ENCODE data around the gene PCDHA6.
"Not testable (repeated sequence)": the region's sequence is repeated elsewhere in the genome, so short reads cannot be mapped to it uniquely, and the experiment has no call there.

Gene PCDHA6

DNA sequence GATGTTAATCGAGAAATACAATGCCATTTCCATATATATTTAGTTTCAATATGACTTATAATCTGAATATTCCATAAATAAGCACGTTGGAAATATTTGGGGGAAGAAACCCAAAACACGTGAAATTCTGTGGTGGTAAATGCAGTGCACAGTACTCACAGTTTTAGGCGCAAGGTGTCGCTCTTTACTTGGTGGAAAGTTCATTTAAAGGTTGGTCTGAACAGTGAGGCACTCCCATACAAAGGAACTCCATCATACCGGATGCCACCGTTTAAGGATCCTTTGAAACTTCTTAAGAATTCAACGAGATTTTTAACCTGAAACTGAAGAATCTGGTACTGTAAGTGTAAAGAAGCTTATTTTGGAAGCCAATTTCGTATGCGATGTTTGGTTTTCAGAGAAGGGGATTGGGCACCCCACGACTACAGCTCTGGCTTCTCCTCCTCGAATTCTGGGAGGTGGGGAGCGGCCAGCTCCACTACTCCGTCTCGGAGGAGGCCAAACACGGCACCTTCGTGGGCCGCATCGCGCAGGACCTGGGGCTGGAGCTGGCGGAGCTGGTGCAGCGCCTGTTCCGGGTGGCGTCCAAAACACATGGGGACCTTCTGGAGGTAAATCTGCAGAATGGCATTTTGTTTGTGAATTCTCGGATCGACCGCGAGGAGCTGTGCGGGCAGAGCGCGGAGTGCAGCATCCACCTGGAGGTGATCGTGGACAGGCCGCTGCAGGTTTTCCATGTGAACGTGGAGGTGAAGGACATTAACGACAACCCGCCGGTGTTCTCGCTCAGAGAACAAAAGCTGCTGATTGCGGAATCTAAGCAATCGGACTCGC lies 41.2 kb downstream of the PCDHA6 start, which contains the start of gene PCDHA11:
PCDHA11 (plus strand) TSS at position 237 of the 834 bp plus-strand sequence; CDS start at position 384, 147 bp downstream.
- DNase-seq = no peak

DNA sequence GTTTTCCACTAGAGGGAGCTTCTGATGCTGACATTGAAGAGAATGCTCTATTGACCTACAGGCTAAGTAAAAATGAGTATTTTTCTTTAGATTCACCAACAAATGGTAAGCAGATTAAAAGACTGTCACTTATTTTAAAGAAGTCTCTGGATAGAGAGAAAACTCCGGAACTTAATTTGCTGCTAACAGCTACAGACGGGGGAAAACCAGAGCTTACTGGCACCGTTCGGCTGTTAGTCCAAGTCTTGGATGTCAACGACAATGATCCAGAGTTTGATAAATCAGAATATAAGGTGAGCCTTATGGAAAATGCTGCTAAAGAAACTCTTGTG lies 41.8 kb downstream of the PCDHA6 start:
- no peak for DNase-seq

DNA sequence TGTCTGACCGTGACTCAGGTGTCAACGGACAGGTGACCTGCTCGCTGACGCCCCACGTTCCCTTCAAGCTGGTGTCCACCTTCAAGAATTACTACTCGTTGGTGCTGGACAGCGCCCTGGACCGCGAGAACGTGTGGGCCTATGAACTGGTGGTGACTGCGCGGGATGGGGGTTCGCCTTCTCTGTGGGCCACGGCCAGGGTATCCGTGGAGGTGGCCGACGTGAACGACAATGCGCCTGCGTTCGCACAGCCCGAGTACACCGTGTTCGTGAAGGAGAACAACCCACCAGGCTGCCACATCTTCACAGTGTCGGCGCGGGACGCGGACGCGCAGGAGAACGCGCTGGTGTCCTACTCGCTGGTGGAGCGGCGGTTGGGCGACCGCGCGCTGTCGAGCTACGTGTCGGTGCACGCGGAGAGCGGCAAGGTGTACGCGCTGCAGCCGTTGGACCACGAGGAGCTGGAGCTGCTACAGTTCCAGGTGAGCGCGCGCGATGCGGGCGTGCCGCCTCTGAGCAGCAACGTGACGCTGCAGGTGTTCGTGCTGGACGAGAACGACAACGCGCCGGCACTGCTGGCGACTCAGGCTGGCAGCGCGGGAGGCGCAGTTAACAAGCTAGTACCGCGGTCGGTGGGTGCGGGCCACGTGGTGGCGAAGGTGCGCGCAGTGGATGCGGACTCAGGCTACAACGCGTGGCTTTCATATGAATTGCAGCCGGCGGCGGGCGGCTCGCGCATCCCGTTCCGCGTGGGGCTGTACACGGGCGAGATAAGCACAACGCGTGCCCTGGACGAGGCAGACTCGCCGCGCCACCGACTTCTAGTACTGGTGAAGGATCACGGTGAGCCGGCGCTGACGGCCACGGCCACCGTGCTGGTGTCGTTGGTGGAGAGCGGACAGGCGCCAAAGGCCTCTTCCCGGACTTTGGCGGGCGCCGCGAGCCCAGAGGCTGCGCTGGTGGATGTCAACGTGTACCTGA lies 42.8 kb downstream of the PCDHA6 start:
- no peak for DNase-seq

DNA sequence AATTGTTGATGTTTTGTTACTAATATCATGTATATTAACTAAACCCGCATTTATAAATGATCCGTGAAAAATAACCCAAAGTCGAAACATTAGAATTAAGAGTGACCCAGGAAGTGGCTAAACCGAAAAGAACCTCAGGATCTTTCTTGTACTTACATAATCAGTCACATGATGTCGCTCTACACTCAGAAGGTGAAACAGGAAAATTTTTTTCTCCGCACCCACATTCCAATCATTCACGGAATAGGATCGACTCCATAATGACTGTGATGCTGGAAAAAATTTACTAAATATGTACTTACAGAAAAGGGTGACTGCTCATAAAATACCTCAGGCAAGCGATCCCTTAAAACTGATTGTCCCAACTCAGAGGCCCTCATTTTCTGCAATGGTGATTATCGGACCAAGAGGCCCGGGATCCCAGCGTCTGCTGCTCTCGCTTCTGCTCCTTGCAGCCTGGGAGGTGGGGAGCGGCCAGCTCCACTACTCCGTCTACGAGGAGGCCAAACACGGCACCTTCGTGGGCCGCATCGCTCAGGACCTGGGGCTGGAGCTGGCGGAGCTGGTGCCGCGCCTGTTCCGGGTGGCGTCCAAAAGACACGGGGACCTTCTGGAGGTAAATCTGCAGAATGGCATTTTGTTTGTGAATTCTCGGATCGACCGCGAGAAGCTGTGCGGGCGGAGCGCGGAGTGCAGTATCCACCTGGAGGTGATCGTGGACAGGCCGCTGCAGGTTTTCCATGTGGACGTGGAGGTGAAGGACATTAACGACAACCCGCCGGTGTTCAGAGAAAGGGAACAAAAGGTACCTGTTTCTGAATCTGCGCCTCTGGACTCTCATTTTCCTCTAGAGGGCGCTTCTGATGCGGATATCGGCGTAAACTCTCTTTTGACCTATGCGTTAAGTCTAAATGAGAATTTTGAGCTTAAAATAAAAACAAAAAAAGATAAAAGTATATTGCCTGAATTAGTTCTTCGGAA lies 47.6 kb downstream of the PCDHA6 start, which contains the start of gene PCDHA12:
PCDHA12 (plus strand) TSS at position 224 of the 981 bp plus-strand sequence; CDS start at position 389, 165 bp downstream.
- no peak for DNase-seq

DNA sequence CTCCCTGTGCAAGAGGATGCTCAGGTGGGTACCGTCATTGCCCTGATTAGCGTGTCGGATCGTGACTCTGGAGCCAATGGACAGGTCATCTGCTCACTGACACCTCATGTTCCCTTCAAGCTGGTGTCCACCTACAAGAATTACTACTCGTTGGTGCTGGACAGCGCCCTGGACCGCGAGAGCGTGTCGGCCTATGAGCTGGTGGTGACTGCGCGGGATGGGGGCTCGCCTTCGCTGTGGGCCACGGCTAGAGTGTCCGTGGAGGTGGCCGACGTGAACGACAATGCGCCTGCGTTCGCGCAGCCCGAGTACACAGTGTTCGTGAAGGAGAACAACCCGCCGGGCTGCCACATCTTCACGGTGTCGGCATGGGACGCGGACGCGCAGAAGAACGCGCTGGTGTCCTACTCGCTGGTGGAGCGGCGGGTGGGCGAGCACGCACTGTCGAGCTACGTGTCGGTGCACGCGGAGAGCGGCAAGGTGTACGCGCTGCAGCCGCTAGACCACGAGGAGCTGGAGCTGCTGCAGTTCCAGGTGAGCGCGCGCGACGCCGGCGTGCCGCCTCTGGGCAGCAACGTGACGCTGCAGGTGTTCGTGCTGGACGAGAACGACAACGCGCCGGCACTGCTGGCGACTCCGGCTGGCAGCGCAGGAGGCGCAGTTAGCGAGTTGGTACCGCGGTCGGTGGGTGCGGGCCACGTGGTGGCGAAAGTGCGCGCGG lies 48.9 kb downstream of the PCDHA6 start:
- not testable (repeated sequence) for DNase-seq

DNA sequence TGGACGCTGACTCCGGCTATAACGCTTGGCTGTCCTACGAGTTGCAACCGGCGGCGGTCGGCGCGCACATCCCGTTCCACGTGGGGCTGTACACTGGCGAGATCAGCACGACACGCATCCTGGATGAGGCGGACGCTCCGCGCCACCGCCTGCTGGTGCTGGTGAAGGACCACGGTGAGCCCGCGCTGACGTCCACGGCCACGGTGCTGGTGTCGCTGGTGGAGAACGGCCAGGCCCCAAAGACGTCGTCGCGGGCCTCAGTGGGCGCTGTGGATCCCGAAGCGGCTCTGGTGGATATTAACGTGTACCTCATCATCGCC lies 49.5 kb downstream of the PCDHA6 start:
- no peak for DNase-seq
